ENCODE measurements around the gene FGD3. TPM values are rescaled to one million over a fixed set of nuclear protein-coding genes. Genes with fewer than 3 reads are reported as not detected.
A peak's percentile ranks its signal among the peaks of the same experiment; 100 is the strongest.

The FGD3 gene
- total and polyA plus RNA-seq, 9 of the 15 experiments (the other 6 are each of a cell fraction or from before 2014, with no cell fraction given), result 0.07 to 1.3 (median 0.29) TPM

DNA sequence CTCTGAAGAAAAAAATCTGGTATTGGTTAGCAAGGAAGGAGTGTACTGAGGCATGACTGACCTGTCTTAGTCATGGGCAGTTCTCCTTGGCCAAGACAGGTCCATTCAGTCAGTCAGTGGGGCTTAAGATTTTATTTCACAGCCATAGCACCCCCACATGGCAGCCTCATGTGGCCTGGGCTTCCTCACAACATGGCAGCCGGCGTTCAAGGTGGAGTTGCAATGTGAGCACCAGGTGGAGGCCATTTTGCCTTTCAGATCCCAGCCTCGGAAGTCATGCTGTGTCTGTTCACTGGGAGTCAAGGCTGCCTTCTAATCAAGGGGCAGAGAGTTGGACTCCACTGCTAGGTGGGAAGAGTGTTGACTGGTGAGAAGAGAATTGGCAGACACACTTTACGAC, 138.4 kb downstream of the FGD3 start:
- H3K36me3 ChIP-seq (ENCODE audit: control insufficient read depth, insufficient read depth, low read length), result peaks cover 7% of the 10 kb centered on the region; the same call in 2 of the 3 replicates
- DNase-seq (ENCODE audit: extremely low read depth in 1 of 4, low spot score in 3 of 4), result no peak
- ChIA-PET CTCF (ENCODE audit: low intra/inter-chr PET ratio) (no interaction called here), POLR2A (no interaction called here)
- H3K9me3 ChIP-seq (replicated peaks; ENCODE audit: control insufficient read depth, insufficient read depth, low read depth, low read length), result no peaks in the 10 kb centered on the region
- no peak for ATAC-seq
- no peaks in the 10 kb centered on the region for H3K9me1 ChIP-seq (ENCODE audit: control insufficient read depth, insufficient read depth, low read length)
- H4K20me1 ChIP-seq (replicated peaks; ENCODE audit: control insufficient read depth, insufficient read depth, low read length), result no peaks in the 10 kb centered on the region
- no peaks in the 10 kb centered on the region for H3K27me3 ChIP-seq (ENCODE audit: control insufficient read depth in 2 of 2, insufficient read depth in 2 of 2, low read length in 2 of 2)
- H3K9ac ChIP-seq (ENCODE audit: insufficient read depth in 1 of 2, low read depth in 2 of 2, low read length in 2 of 2), result no peak overlapping the region
- WGBS (ENCODE audit: insufficient coverage, low coverage, missing lambda C conversion rate), result 93% methylated on average over 4 of the region's 4 CpGs
- in situ Hi-C loops (cut with MboI), result no loop called here
- no peak overlapping the region for H2AFZ ChIP-seq (ENCODE audit: low read depth, low read length)
- no peak for FAIRE-seq
- TF ChIP-seq, protein P1, sequence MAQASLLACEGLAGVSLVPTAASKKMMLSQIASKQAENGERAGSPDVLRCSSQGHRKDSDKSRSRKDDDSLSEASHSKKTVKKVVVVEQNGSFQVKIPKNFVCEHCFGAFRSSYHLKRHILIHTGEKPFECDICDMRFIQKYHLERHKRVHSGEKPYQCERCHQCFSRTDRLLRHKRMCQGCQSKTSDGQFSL (CRISPR knock-in tag; IDR thresholded peaks at IDR 0.05), result peak; percentile 62
- TF ChIP-seq, protein P1 (tag; IDR thresholded peaks at IDR 0.05), result no peak
- TF ChIP-seq CBX3 (IDR thresholded peaks at IDR 0.05; ENCODE audit: borderline replicate concordance in 1 of 2, low read length in 2 of 2) (0 out of 3 replicates have a peak, but pooled peaks of 1 of the 2 experiments have one; percentile 60), YY1 (IDR thresholded peaks at IDR 0.05; ENCODE audit: borderline replicate concordance in 1 of 3, control insufficient read depth in 1 of 3, extremely low read depth in 1 of 3, insufficient read depth in 3 of 3, insufficient read length in 1 of 3, insufficient replicate concordance in 2 of 3, low read depth in 1 of 3, low read length in 2 of 3) (peak; percentile 46 to 89 (median 72)), PYGO2 (tag; IDR thresholded peaks at IDR 0.05) (no peak)
- TF ChIP-seq, protein P2, sequence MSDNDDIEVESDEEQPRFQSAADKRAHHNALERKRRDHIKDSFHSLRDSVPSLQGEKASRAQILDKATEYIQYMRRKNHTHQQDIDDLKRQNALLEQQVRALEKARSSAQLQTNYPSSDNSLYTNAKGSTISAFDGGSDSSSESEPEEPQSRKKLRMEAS (CRISPR knock-in tag; IDR thresholded peaks at IDR 0.05), result no peak
- no peaks in the 10 kb centered on the region for H3K79me2 ChIP-seq (ENCODE audit: control insufficient read depth, insufficient read depth, low read length)
- H3K4me2 ChIP-seq (ENCODE audit: insufficient read depth, low read length), result no peak overlapping the region
- intact Hi-C loops (cut with micrococcal nuclease), result no loop called here
- no peak overlapping the region for H3K4me3 ChIP-seq
- H3K27ac ChIP-seq (ENCODE audit: extremely low read depth, low read depth, low read length), result no peak overlapping the region
- BruUV-seq (replicated peaks), result no TSS peak
- peaks cover 8% of the 10 kb centered on the region in 2 experiments; a peak in 4 of 5 replicates for H3K4me1 ChIP-seq (replicated peaks in 1 of 2; ENCODE audit: control insufficient read depth in 2 of 2, insufficient read depth in 2 of 2, low read length in 2 of 2)

Other genes with a start within 250 kb of the FGD3 start
- 18.8 and 20.9 TPM in 2 replicates for gene BICD2, start 182.7 kb upstream of the FGD3 start, total RNA-seq (2014; rRNA removed)
- gene BICD2, start 182.7 kb upstream of the FGD3 start, total RNA-seq (2014; rRNA removed; fragmentation: Illumina TruSeq; extraction: Trizol), result 10.3 and 11.8 TPM in 2 replicates
- 16.9 and 17.9 TPM in 2 replicates for gene BICD2, start 182.7 kb upstream of the FGD3 start, total RNA-seq (2015; rRNA removed; fragmentation: Illumina TruSeq; extraction: Trizol)
- 22.4 and 23.4 TPM in 2 replicates for gene BICD2, start 182.7 kb upstream of the FGD3 start, total RNA-seq (2021)
- gene BICD2, start 182.7 kb upstream of the FGD3 start, polyA plus RNA-seq (2011; rRNA removed), result 6.1 and 6.6 TPM in 2 replicates
- 11.0 and 12.7 TPM in 2 replicates for gene BICD2, start 182.7 kb upstream of the FGD3 start, polyA plus RNA-seq (2014; fragmentation: Illumina TruSeq; extraction: Trizol)
- 1 to 10 TPM; 3.6 to 4.3 TPM for gene BICD2, start 182.7 kb upstream of the FGD3 start, polyA plus RNA-seq (2014; fragmentation: Nextera tagmentation; extraction: Ambion mirVana)
- gene BICD2, start 182.7 kb upstream of the FGD3 start, polyA plus RNA-seq (2014; rRNA removed), result 12.1 and 14.1 TPM in 2 replicates
- gene ZNF484, start 69.5 kb upstream of the FGD3 start, total RNA-seq (2014; rRNA removed), result 2.0 and 2.1 TPM in 2 replicates
- gene ZNF484, start 69.5 kb upstream of the FGD3 start, total RNA-seq (2014; rRNA removed; fragmentation: Illumina TruSeq; extraction: Trizol), result 5.1 and 6.1 TPM in 2 replicates
- gene ZNF484, start 69.5 kb upstream of the FGD3 start, total RNA-seq (2015; rRNA removed; fragmentation: Illumina TruSeq; extraction: Trizol), result 5.4 and 5.8 TPM in 2 replicates
- gene ZNF484, start 69.5 kb upstream of the FGD3 start, total RNA-seq (2021), result 2.7 TPM in 2 replicates
- 1.8 and 3.1 TPM in 2 replicates for gene ZNF484, start 69.5 kb upstream of the FGD3 start, polyA plus RNA-seq (2011; rRNA removed)
- gene ZNF484, start 69.5 kb upstream of the FGD3 start, polyA plus RNA-seq (2014; fragmentation: Illumina TruSeq; extraction: Trizol), result 2.2 and 2.5 TPM in 2 replicates
- 1 to 10 TPM; 1.1 to 2.2 TPM for gene ZNF484, start 69.5 kb upstream of the FGD3 start, polyA plus RNA-seq (2014; fragmentation: Nextera tagmentation; extraction: Ambion mirVana)
- 1.4 and 1.5 TPM in 2 replicates for gene ZNF484, start 69.5 kb upstream of the FGD3 start, polyA plus RNA-seq (2014; rRNA removed)
- gene SUSD3, start 111.2 kb downstream of the FGD3 start, total RNA-seq (2014; rRNA removed), result 21.7 and 30.1 TPM in 2 replicates
- gene SUSD3, start 111.2 kb downstream of the FGD3 start, total RNA-seq (2014; rRNA removed; fragmentation: Illumina TruSeq; extraction: Trizol), result 4.1 and 8.0 TPM in 2 replicates
- 10.0 and 11.4 TPM in 2 replicates for gene SUSD3, start 111.2 kb downstream of the FGD3 start, total RNA-seq (2015; rRNA removed; fragmentation: Illumina TruSeq; extraction: Trizol)
- 16.9 and 18.7 TPM in 2 replicates for gene SUSD3, start 111.2 kb downstream of the FGD3 start, total RNA-seq (2021)
- 17.6 and 40.7 TPM in 2 replicates for gene SUSD3, start 111.2 kb downstream of the FGD3 start, polyA plus RNA-seq (2011; rRNA removed)
- gene SUSD3, start 111.2 kb downstream of the FGD3 start, polyA plus RNA-seq (2014; fragmentation: Illumina TruSeq; extraction: Trizol), result 9.0 and 19.4 TPM in 2 replicates
- gene SUSD3, start 111.2 kb downstream of the FGD3 start, polyA plus RNA-seq (2014; fragmentation: Nextera tagmentation; extraction: Ambion mirVana), result 1 to 10 TPM; 1.3 to 2.2 TPM
- gene SUSD3, start 111.2 kb downstream of the FGD3 start, polyA plus RNA-seq (2014; rRNA removed), result 18.7 and 28.1 TPM in 2 replicates
- 34.9 and 35.3 TPM in 2 replicates for gene CARD19, start 148.7 kb downstream of the FGD3 start, total RNA-seq (2014; rRNA removed)
- 2.7 and 2.9 TPM in 2 replicates for gene CARD19, start 148.7 kb downstream of the FGD3 start, total RNA-seq (2014; rRNA removed; fragmentation: Illumina TruSeq; extraction: Trizol)
- 13.0 and 14.6 TPM in 2 replicates for gene CARD19, start 148.7 kb downstream of the FGD3 start, total RNA-seq (2015; rRNA removed; fragmentation: Illumina TruSeq; extraction: Trizol)
- gene CARD19, start 148.7 kb downstream of the FGD3 start, total RNA-seq (2021), result 18.6 and 23.4 TPM in 2 replicates
- 15.9 and 23.7 TPM in 2 replicates for gene CARD19, start 148.7 kb downstream of the FGD3 start, polyA plus RNA-seq (2011; rRNA removed)
- 5.3 and 13.8 TPM in 2 replicates for gene CARD19, start 148.7 kb downstream of the FGD3 start, polyA plus RNA-seq (2014; fragmentation: Illumina TruSeq; extraction: Trizol)
- gene CARD19, start 148.7 kb downstream of the FGD3 start, polyA plus RNA-seq (2014; fragmentation: Nextera tagmentation; extraction: Ambion mirVana), result 1 to 10 TPM in 1 of 2 experiments, under 1 TPM in 1; 0.90 to 2.1 TPM
- gene CARD19, start 148.7 kb downstream of the FGD3 start, polyA plus RNA-seq (2014; rRNA removed), result 30.7 and 35.3 TPM in 2 replicates
- gene NINJ1, start 186.7 kb downstream of the FGD3 start, total RNA-seq (2014; rRNA removed), result 8.2 and 14.7 TPM in 2 replicates
- gene NINJ1, start 186.7 kb downstream of the FGD3 start, total RNA-seq (2014; rRNA removed; fragmentation: Illumina TruSeq; extraction: Trizol), result 0.77 and 1.9 TPM in 2 replicates
- gene NINJ1, start 186.7 kb downstream of the FGD3 start, total RNA-seq (2015; rRNA removed; fragmentation: Illumina TruSeq; extraction: Trizol), result 4.8 and 4.9 TPM in 2 replicates
- 8.3 and 8.4 TPM in 2 replicates for gene NINJ1, start 186.7 kb downstream of the FGD3 start, total RNA-seq (2021)
- 3.2 and 5.8 TPM in 2 replicates for gene NINJ1, start 186.7 kb downstream of the FGD3 start, polyA plus RNA-seq (2011; rRNA removed)
- 7.6 and 10.8 TPM in 2 replicates for gene NINJ1, start 186.7 kb downstream of the FGD3 start, polyA plus RNA-seq (2014; fragmentation: Illumina TruSeq; extraction: Trizol)
- gene NINJ1, start 186.7 kb downstream of the FGD3 start, polyA plus RNA-seq (2014; fragmentation: Nextera tagmentation; extraction: Ambion mirVana), result under 1 TPM; 0.13 to 0.94 TPM
- 8.4 and 10.7 TPM in 2 replicates for gene NINJ1, start 186.7 kb downstream of the FGD3 start, polyA plus RNA-seq (2014; rRNA removed)
- gene WNK2, start 236.6 kb downstream of the FGD3 start, total RNA-seq (2014; rRNA removed), result 0.64 and 1.9 TPM in 2 replicates
- gene WNK2, start 236.6 kb downstream of the FGD3 start, total RNA-seq (2014; rRNA removed; fragmentation: Illumina TruSeq; extraction: Trizol), result 0.36 and 0.41 TPM in 2 replicates
- 0.40 and 0.60 TPM in 2 replicates for gene WNK2, start 236.6 kb downstream of the FGD3 start, total RNA-seq (2015; rRNA removed; fragmentation: Illumina TruSeq; extraction: Trizol)
- gene WNK2, start 236.6 kb downstream of the FGD3 start, total RNA-seq (2021), result 3.3 TPM in 2 replicates
- 0.28 and 0.45 TPM in 2 replicates for gene WNK2, start 236.6 kb downstream of the FGD3 start, polyA plus RNA-seq (2011; rRNA removed)
- gene WNK2, start 236.6 kb downstream of the FGD3 start, polyA plus RNA-seq (2014; fragmentation: Illumina TruSeq; extraction: Trizol), result 0.73 and 1.7 TPM in 2 replicates
- gene WNK2, start 236.6 kb downstream of the FGD3 start, polyA plus RNA-seq (2014; fragmentation: Nextera tagmentation; extraction: Ambion mirVana), result not detected
- gene WNK2, start 236.6 kb downstream of the FGD3 start, polyA plus RNA-seq (2014; rRNA removed), result 1.4 and 1.8 TPM in 2 replicates

All from K562 (cell line).